Measurements from ENCODE around the gene LAIR2. TPM values are rescaled to one million over a fixed set of nuclear protein-coding genes. Genes with fewer than 3 reads are reported as not detected.

The LAIR2 gene
- total RNA-seq, 1 donor from 2014 or later, result not detected

- no peaks in the 10 kb centered on the region for H3K27me3 ChIP-seq
- no peaks in the 10 kb centered on the region for H4K20me1 ChIP-seq (ENCODE audit: low read depth)
- H3K4me3 ChIP-seq, result no peak overlapping the region
- Mint-ChIP-seq H3K4me1 (no peaks in the 10 kb centered on the region), H3K27me3 (ENCODE audit: insufficient read depth, low read depth) (peaks cover 10% of the 10 kb centered on the region), H3K27ac (no peak overlapping the region), H3K36me3 (no peaks in the 10 kb centered on the region), H3K9me3 (peaks cover 16% of the 10 kb centered on the region), H3K4me3 (no peak overlapping the region)
- H3K4me2 ChIP-seq, result no peak overlapping the region
- H3K79me2 ChIP-seq (ENCODE audit: low read depth), result no peaks in the 10 kb centered on the region
- no peak for DNase-seq (ENCODE audit: low spot score)
- H3K9ac ChIP-seq, result no peak overlapping the region
- H3K9me3 ChIP-seq (ENCODE audit: low read depth), result no peaks in the 10 kb centered on the region
- H3K4me1 ChIP-seq, result no peaks in the 10 kb centered on the region
- no peaks in the 10 kb centered on the region for H3F3A ChIP-seq (ENCODE audit: low read depth)
- no peak overlapping the region for H2AFZ ChIP-seq (replicated peaks)
- no peak overlapping the region for H3K27ac ChIP-seq
- no peaks in the 10 kb centered on the region for H3K36me3 ChIP-seq
- no peak for TF ChIP-seq EZH2 (IDR thresholded peaks at IDR 0.05)
- no peak for TF ChIP-seq EZH2phosphoT487 (IDR thresholded peaks at IDR 0.05)
- no peak for TF ChIP-seq CTCF (IDR thresholded peaks at IDR 0.05)
Observed at GRCh38 chr19:54536956-54537355, 34.3 kb downstream of the LAIR2 start.

- DNase-seq (ENCODE audit: low spot score), result no peak
- H3K27me3 Mint-ChIP-seq (ENCODE audit: insufficient read depth, low read depth), result peaks cover 10% of the 10 kb centered on the region
- no peak overlapping the region for H3K4me3 ChIP-seq
- H3K9ac ChIP-seq, result no peak overlapping the region
- H3K27ac ChIP-seq, result no peak overlapping the region
- H2AFZ ChIP-seq (replicated peaks), result no peak overlapping the region
- TF ChIP-seq EZH2phosphoT487 (IDR thresholded peaks at IDR 0.05) (no peak), EZH2 (IDR thresholded peaks at IDR 0.05) (no peak), CTCF (IDR thresholded peaks at IDR 0.05) (no peak)
- no peaks in the 10 kb centered on the region for H3K9me3 ChIP-seq (ENCODE audit: low read depth)
- H3K4me2 ChIP-seq, result no peak overlapping the region
- H3K9me3 Mint-ChIP-seq, result peaks cover 29% of the 10 kb centered on the region
- H3F3A ChIP-seq (ENCODE audit: low read depth), result no peaks in the 10 kb centered on the region
- no peaks in the 10 kb centered on the region for H3K36me3 Mint-ChIP-seq
- no peaks in the 10 kb centered on the region for H3K4me1 ChIP-seq
- H3K4me1 Mint-ChIP-seq, result no peaks in the 10 kb centered on the region
- no peaks in the 10 kb centered on the region for H3K36me3 ChIP-seq
- H3K79me2 ChIP-seq (ENCODE audit: low read depth), result no peaks in the 10 kb centered on the region
- H3K27me3 ChIP-seq, result no peaks in the 10 kb centered on the region
- H3K4me3 Mint-ChIP-seq, result no peak overlapping the region
- H3K27ac Mint-ChIP-seq, result no peak overlapping the region
- H4K20me1 ChIP-seq (ENCODE audit: low read depth), result no peaks in the 10 kb centered on the region
Observed at GRCh38 chr19:54541712-54542111, 39.1 kb downstream of the LAIR2 start.

- H3F3A ChIP-seq (ENCODE audit: low read depth), result no peaks in the 10 kb centered on the region
- no peaks in the 10 kb centered on the region for H3K36me3 Mint-ChIP-seq
- no peak overlapping the region for H3K9ac ChIP-seq
- H3K27ac Mint-ChIP-seq, result no peak overlapping the region
- H3K36me3 ChIP-seq, result no peaks in the 10 kb centered on the region
- no peaks in the 10 kb centered on the region for H4K20me1 ChIP-seq (ENCODE audit: low read depth)
- no peak overlapping the region for H3K4me2 ChIP-seq
- no peak overlapping the region for H3K27ac ChIP-seq
- no peaks in the 10 kb centered on the region for H3K4me1 ChIP-seq
- H3K4me3 Mint-ChIP-seq, result no peak overlapping the region
- no peaks in the 10 kb centered on the region for H3K79me2 ChIP-seq (ENCODE audit: low read depth)
- H3K4me1 Mint-ChIP-seq, result no peaks in the 10 kb centered on the region
- TF ChIP-seq EZH2 (IDR thresholded peaks at IDR 0.05) (no peak), CTCF (IDR thresholded peaks at IDR 0.05) (no peak), EZH2phosphoT487 (IDR thresholded peaks at IDR 0.05) (no peak)
- no peaks in the 10 kb centered on the region for H3K27me3 Mint-ChIP-seq (ENCODE audit: insufficient read depth, low read depth)
- no peak overlapping the region for H3K4me3 ChIP-seq
- no peaks in the 10 kb centered on the region for H3K9me3 ChIP-seq (ENCODE audit: low read depth)
- H2AFZ ChIP-seq (replicated peaks), result no peak overlapping the region
- no peaks in the 10 kb centered on the region for H3K27me3 ChIP-seq
- H3K9me3 Mint-ChIP-seq, result peaks cover 28% of the 10 kb centered on the region
- no peak for DNase-seq (ENCODE audit: low spot score)
Observed at GRCh38 chr19:54548806-54549205, 46.2 kb downstream of the LAIR2 start.

Measured in neural progenitor cell (in vitro differentiated cells).